Hepatocyte (in vitro differentiated cells): ENCODE measurements around the gene PGPEP1. TPM values are rescaled to one million over a fixed set of nuclear protein-coding genes. Genes with fewer than 3 reads are reported as not detected.

Source experiments
- DNase-seq: peaks from one replicate; pipeline ENCODE4 v3.0.0-alpha.2; 2016; ENCODE audit warnings: low spot score
- H2AFZ ChIP-seq: fragments of 200-600 bp; sonication (generic); 2 replicates; pipeline ENCODE4 v1.6.0; 2016; ENCODE audit warnings: antibody characterized with exemption, mild to moderate bottlenecking
- H3K27ac ChIP-seq: fragments of 200-600 bp; sonication (generic); 2 replicates; pipeline ENCODE4 v1.5.1; 2016; ENCODE audit warnings: mild to moderate bottlenecking
- H3K27me3 ChIP-seq: fragments of 200-600 bp; sonication (generic); 2 replicates; pipeline ENCODE4 v1.6.1; 2016
- H3K36me3 ChIP-seq: fragments of 200-600 bp; sonication (generic); replicated peaks from 2 replicates; pipeline ENCODE4 v1.5.1; 2016; ENCODE audit warnings: low read depth; ENCODE audit not compliant: insufficient read depth
- H3K4me1 ChIP-seq: fragments of 200-600 bp; sonication (generic); 2 replicates; pipeline ENCODE4 v1.5.1; 2016; ENCODE audit warnings: mild to moderate bottlenecking, moderate library complexity; ENCODE audit not compliant: insufficient read depth
- H3K4me2 ChIP-seq: fragments of 200-600 bp; sonication (generic); 2 replicates; pipeline ENCODE4 v1.6.0; 2016
- H3K4me3 ChIP-seq: fragments of 200-600 bp; sonication (generic); 2 replicates; pipeline ENCODE4 v1.5.1; 2016; ENCODE audit warnings: mild to moderate bottlenecking
- H3K79me2 ChIP-seq: fragments of 200-600 bp; sonication (generic); 2 replicates; pipeline ENCODE4 v1.6.0; 2017; ENCODE audit warnings: mild to moderate bottlenecking
- H3K9me2 ChIP-seq: fragments of 200-600 bp; sonication (generic); replicated peaks from 2 replicates; pipeline ENCODE4 v1.6.0; 2017; ENCODE audit warnings: mild to moderate bottlenecking; ENCODE audit not compliant: insufficient read depth
- H3K9me3 ChIP-seq: fragments of 200-600 bp; sonication (generic); 2 replicates; pipeline ENCODE4 v1.5.1; 2016; ENCODE audit warnings: low read depth, mild to moderate bottlenecking
- H4K20me1 ChIP-seq: fragments of 200-600 bp; sonication (generic); 2 replicates; pipeline ENCODE4 v1.6.0; 2016; ENCODE audit warnings: mild to moderate bottlenecking; ENCODE audit not compliant: insufficient read depth, poor library complexity, severe bottlenecking
- CTCF ChIP-seq: fragments of 200-600 bp; sonication (generic); IDR thresholded peaks from 2 replicates; pipeline ENCODE4 v1.5.1; 2016; ENCODE audit warnings: antibody characterized with exemption, mild to moderate bottlenecking; ENCODE audit not compliant: poor library complexity
- EZH2 ChIP-seq: fragments of 200-600 bp; sonication (generic); IDR thresholded peaks from 2 replicates; pipeline ENCODE4 v1.6.1; 2016; ENCODE audit warnings: antibody characterized with exemption, mild to moderate bottlenecking, borderline replicate concordance
- EZH2phosphoT487 ChIP-seq: fragments of 200-600 bp; sonication (generic); IDR thresholded peaks from one replicate; pipeline ENCODE4 v1.6.1; 2018; ENCODE audit warnings: antibody characterized with exemption, mild to moderate bottlenecking, low read depth, moderate library complexity; ENCODE audit not compliant: unreplicated experiment, severe bottlenecking
- WGBS: methylation state at CpG from one replicate; pipeline ENCODE4 v1.1.6; 2016; ENCODE audit warnings: low lambda C conversion rate; ENCODE audit errors: missing lambda C conversion rate; 5-methylcytosine and 5-hydroxymethylcytosine counted together
- polyA plus RNA-seq: library from polyadenylated mRNA; unstranded; fragments of >200 nt; fragmentation: Nextera tagmentation; extraction: Ambion mirVana; gene quantifications from 2 replicates; pipeline ENCODE4 v1.2.1, GENCODE V29; 2016
- total RNA-seq: library from RNA; depleted of rRNA; stranded (reverse); fragments of >200 nt; gene quantifications from 2 replicates; pipeline ENCODE4 v1.2.3, GENCODE V29; 2014

The PGPEP1 gene
- total RNA-seq: 35.0 and 36.1 TPM in 2 replicates
- polyA plus RNA-seq: 24.8 and 26.8 TPM in 2 replicates

- peak within 1 kb of the TSS; percentile 88 for H3K27ac ChIP-seq
- H2AFZ ChIP-seq: peak within 1 kb of the TSS; percentile 74
- no peaks in the 10 kb centered on the region for H3K27me3 ChIP-seq
- H4K20me1 ChIP-seq: peaks cover 3% of the 10 kb centered on the region
- peak within 1 kb of the TSS; percentile 96 for H3K4me3 ChIP-seq
- no peaks in the 10 kb centered on the region for H3K9me3 ChIP-seq
- H3K4me2 ChIP-seq: peak within 1 kb of the TSS; percentile 93
- H3K79me2 ChIP-seq: peaks cover 19% of the 10 kb centered on the region
- WGBS: 21% methylated on average over 20 of the region's 69 CpGs
- peaks cover 5% of the 10 kb centered on the region for H3K4me1 ChIP-seq
- H3K36me3 ChIP-seq: no peaks in the 10 kb centered on the region
- DNase-seq: peak; percentile 85
- H3K9me2 ChIP-seq: no peaks in the 10 kb centered on the region
- TF ChIP-seq CTCF: no peak
- no peak for TF ChIP-seq EZH2phosphoT487
- no peak for TF ChIP-seq EZH2
These were observed at the start of gene PGPEP1 for GRCh38 chr19:18340190-18340989. Gene PGPEP1, plus strand, starts transcription at chr19:18340598. Its CDS starts 84 bp downstream, at chr19:18340682.

GRCh38 chr19:18291019-18291524 lies 49.3 kb upstream of the PGPEP1 start:
- Histone ChIP-seq H3K4me2 (peak overlapping the region; percentile 91), H4K20me1 (no peaks in the 10 kb centered on the region), H3K79me2 (peaks cover 3% of the 10 kb centered on the region), H2AFZ (peak overlapping the region; percentile 10), H3K4me1 (peaks cover 41% of the 10 kb centered on the region), H3K27me3 (no peaks in the 10 kb centered on the region), H3K4me3 (no peak overlapping the region), H3K9me3 (no peaks in the 10 kb centered on the region), H3K27ac (peak overlapping the region; percentile 96), H3K9me2 (no peaks in the 10 kb centered on the region), H3K36me3 (no peaks in the 10 kb centered on the region)
- TF ChIP-seq EZH2phosphoT487: no peak
- TF ChIP-seq EZH2: no peak
- TF ChIP-seq CTCF: no peak
- 52% methylated on average over 21 of the region's 21 CpGs for WGBS
- no peak for DNase-seq

- H3K9me3 ChIP-seq: no peaks in the 10 kb centered on the region
- peak; percentile 94 for DNase-seq
- H3K4me1 ChIP-seq: peaks cover 41% of the 10 kb centered on the region
- no peaks in the 10 kb centered on the region for H3K9me2 ChIP-seq
- peaks cover 3% of the 10 kb centered on the region for H3K79me2 ChIP-seq
- H3K36me3 ChIP-seq: no peaks in the 10 kb centered on the region
- peak overlapping the region; percentile 45 for H3K4me3 ChIP-seq
- 2% methylated on average over 25 of the region's 75 CpGs for WGBS
- peak overlapping the region; percentile 96 for H3K27ac ChIP-seq
- peak overlapping the region; percentile 10 for H2AFZ ChIP-seq
- TF ChIP-seq EZH2phosphoT487: no peak
- TF ChIP-seq EZH2: no peak
- TF ChIP-seq CTCF: no peak
- no peaks in the 10 kb centered on the region for H4K20me1 ChIP-seq
- H3K4me2 ChIP-seq: peak overlapping the region; percentile 91
- no peaks in the 10 kb centered on the region for H3K27me3 ChIP-seq
These were observed 48.6 kb upstream of the PGPEP1 start for GRCh38 chr19:18291590-18292461.
